ENCODE data around the gene DUSP2. TPM values are rescaled to one million over a fixed set of nuclear protein-coding genes. Genes with fewer than 3 reads are reported as not detected.

Gene DUSP2
- total RNA-seq, 4 donors from 2014 or later = 2.4 to 33.3 (median 6.2) TPM

Other genes with a start within 250 kb of the DUSP2 start
- gene ANKRD36C, start 153.6 kb downstream of the DUSP2 start, total RNA-seq = 100 to 1,000 TPM in 1 of 4 donors, 10 to 100 TPM in 3; 37.1 to 228 (median 58.2) TPM
- gene GPAT2, start 110.5 kb downstream of the DUSP2 start, total RNA-seq = 1 to 10 TPM in 3 of 4 donors, not detected in 1; 4.8 to 5.4 (median 5.3) TPM
- gene ADRA2B, start 28.9 kb downstream of the DUSP2 start, total RNA-seq = 1 to 10 TPM in 2 of 4 donors, under 1 TPM in 1, not detected in 1; 0.51 to 5.4 (median 2.6) TPM
- gene ASTL, start 6.9 kb downstream of the DUSP2 start, total RNA-seq = not detected
- 100 to 1,000 TPM in 1 of 4 donors, 10 to 100 TPM in 3; 53.5 to 128 (median 76.4) TPM for gene STARD7, start 63.4 kb upstream of the DUSP2 start, total RNA-seq
- 10 to 100 TPM; 17.0 to 45.4 (median 22.3) TPM for gene TMEM127, start 120.6 kb upstream of the DUSP2 start, total RNA-seq
- gene CIAO1, start 120.8 kb upstream of the DUSP2 start, total RNA-seq = 100 to 1,000 TPM in 2 of 4 donors, 10 to 100 TPM in 2; 60.1 to 113 (median 89.3) TPM
- gene SNRNP200, start 160.1 kb upstream of the DUSP2 start, total RNA-seq = 100 to 1,000 TPM in 1 of 4 donors, 10 to 100 TPM in 3; 35.0 to 147 (median 65.5) TPM
- gene ITPRIPL1, start 179.9 kb upstream of the DUSP2 start, total RNA-seq = 10 to 100 TPM in 1 of 4 donors, 1 to 10 TPM in 2, not detected in 1; 1.5 to 14.1 (median 7.3) TPM
- 1 to 10 TPM in 1 of 4 donors, under 1 TPM in 1, not detected in 2; 0.82 to 9.7 TPM for gene NCAPH, start 190.3 kb upstream of the DUSP2 start, total RNA-seq